Kidney epithelial cell (primary cell): ENCODE data around the gene JSRP1. TPM values are rescaled to one million over a fixed set of nuclear protein-coding genes. Genes with fewer than 3 reads are reported as not detected.

ENCODE experiments used
- DNase-seq: peaks from one replicate; pipeline ENCODE4 v3.0.0-alpha.2; 2010; ENCODE audit warnings: low read depth
- H3K27me3 ChIP-seq: 2 replicates; pipeline ENCODE4 v1.6.0; 2011; ENCODE audit warnings: low read length; ENCODE audit not compliant: control insufficient read depth, insufficient read depth
- H3K36me3 ChIP-seq: 2 replicates; pipeline ENCODE4 v1.5.1; 2011; ENCODE audit warnings: low read length; ENCODE audit not compliant: control insufficient read depth, insufficient read depth
- H3K4me3 ChIP-seq: 2 replicates; pipeline ENCODE4 v1.5.1; 2011; ENCODE audit warnings: low read depth, mild to moderate bottlenecking, control low read depth, low read length
- total RNA-seq: library from RNA; depleted of rRNA; stranded (reverse); fragments of >200 nt; gene quantifications from 2 replicates; pipeline ENCODE4 v1.2.3, GENCODE V29; 2015
- TF ChIP-seq, protein P1 (sequence below): IDR thresholded peaks from 2 replicates; pipeline ENCODE4 v1.5.1; 2011; ENCODE audit warnings: mild to moderate bottlenecking, moderate library complexity, low read length, control low read depth, inconsistent platforms; ENCODE audit not compliant: insufficient read depth, poor library complexity, severe bottlenecking

JSRP1 gene
- total RNA-seq, 1 donor from 2014 or later, result 2.5 TPM

DNA sequence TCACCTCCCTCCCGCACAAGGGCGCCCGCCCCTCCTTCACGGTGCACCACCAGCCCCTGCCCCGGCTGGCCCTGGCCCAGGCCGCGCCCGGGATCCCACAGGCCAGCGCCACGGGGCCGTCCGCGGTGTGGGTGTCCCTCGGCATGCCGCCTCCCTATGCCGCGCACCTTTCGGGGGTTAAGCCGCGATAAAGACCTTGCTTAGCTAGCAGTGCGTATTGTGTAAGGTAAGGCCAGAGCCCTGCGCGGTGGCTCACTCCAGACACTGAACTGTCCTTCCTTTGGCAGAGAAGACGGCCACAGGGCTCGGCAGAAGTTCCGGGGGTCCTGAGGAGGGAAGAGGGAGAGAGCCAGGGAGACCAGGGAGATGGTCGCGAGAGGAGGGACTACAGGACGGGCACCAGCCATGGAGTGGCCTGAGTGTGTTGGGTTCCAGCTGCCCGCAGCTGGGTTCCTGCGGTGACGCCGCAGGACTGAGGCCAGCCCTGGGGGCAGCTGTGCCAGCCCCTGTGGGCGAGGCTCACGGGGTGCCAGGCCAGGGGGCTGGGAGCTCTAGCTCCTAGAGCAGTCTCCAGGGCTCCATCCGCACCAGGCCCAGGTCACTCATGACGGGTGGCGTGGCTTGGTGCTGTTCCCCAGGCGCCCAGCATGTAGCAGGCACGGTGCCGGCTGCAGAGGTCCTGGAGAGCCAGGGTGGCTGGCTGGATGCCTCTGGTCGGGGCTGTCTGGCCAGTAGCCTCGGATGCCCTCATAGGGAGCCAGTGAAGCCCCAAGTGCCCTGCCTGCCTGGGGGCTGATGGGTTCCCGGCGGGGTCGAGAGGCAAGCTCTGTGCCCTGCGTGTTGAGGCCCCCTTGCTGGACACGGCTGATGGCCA is 27.8 kb downstream of the JSRP1 start:
- DNase-seq, result no peak
- TF ChIP-seq, protein P1, sequence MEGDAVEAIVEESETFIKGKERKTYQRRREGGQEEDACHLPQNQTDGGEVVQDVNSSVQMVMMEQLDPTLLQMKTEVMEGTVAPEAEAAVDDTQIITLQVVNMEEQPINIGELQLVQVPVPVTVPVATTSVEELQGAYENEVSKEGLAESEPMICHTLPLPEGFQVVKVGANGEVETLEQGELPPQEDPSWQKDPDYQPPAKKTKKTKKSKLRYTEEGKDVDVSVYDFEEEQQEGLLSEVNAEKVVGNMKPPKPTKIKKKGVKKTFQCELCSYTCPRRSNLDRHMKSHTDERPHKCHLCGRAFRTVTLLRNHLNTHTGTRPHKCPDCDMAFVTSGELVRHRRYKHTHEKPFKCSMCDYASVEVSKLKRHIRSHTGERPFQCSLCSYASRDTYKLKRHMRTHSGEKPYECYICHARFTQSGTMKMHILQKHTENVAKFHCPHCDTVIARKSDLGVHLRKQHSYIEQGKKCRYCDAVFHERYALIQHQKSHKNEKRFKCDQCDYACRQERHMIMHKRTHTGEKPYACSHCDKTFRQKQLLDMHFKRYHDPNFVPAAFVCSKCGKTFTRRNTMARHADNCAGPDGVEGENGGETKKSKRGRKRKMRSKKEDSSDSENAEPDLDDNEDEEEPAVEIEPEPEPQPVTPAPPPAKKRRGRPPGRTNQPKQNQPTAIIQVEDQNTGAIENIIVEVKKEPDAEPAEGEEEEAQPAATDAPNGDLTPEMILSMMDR, result no peak
- no peak overlapping the region for H3K4me3 ChIP-seq
- H3K36me3 ChIP-seq, result peaks cover 1% of the 10 kb centered on the region
- H3K27me3 ChIP-seq, result no peaks in the 10 kb centered on the region

DNA sequence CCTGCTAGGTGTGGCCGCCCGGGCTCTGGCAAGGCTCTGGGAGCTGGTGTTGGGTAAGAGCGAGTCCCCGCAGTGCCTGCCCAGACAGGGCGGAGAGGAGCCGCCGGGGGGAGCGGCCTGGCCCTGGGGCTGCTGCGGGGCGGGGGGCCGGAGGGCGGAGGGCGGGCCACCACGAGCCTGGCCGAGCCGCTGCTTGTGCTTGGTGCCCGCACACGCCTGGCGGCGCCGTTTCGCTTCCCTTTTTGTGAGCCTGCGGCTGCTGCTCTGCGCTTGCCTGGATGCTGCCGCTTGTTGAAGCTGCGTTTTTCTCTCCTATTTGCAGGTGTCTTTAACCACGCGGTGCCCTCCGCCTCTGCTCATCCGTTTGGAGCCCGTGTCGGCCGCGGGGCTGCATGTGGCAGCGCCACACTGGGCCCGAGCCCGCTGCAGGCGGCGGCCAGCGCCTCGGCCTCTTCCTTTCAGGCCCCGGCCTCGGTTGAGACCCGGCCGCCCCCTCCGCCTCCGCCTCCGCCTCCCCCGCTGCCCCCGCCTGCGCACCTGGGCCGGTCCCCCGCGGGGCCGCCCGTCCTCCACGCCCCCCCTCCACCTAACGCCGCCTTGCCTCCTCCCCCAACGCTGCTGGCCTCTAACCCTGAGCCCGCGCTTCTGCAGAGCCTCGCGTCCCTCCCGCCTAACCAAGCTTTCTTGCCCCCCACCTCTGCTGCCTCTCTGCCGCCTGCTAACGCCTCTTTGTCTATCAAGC is 28.6 kb downstream of the JSRP1 start:
- no peak overlapping the region for H3K4me3 ChIP-seq
- peaks cover 1% of the 10 kb centered on the region for H3K36me3 ChIP-seq
- no peak for DNase-seq
- H3K27me3 ChIP-seq, result no peaks in the 10 kb centered on the region
- TF ChIP-seq, protein P1, result no peak

DNA sequence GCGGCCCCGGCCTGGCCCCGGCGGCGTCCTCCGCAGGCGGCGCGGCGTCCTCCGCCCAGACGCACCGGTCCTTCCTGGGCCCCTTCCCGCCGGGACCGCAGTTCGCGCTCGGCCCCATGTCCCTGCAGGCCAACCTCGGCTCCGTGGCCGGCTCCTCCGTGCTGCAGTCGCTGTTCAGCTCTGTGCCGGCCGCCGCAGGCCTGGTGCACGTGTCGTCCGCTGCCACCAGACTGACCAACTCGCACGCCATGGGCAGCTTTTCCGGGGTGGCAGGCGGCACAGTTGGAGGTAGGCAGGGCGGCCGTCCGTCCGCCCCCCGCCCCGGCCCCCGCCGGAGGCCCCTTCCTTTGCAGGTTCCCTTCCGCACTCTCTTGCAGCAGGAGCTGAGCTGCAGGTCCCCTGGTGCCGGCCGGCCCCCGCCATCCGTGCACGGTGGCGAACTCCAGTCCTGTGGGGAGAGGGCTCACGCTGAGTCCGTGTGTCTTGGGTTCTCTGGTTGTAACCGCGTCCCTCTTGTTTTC is 29.3 kb downstream of the JSRP1 start:
- Histone ChIP-seq H3K4me3 (no peak overlapping the region), H3K36me3 (peaks cover 1% of the 10 kb centered on the region), H3K27me3 (no peaks in the 10 kb centered on the region)
- TF ChIP-seq, protein P1, result no peak
- no peak for DNase-seq

DNA sequence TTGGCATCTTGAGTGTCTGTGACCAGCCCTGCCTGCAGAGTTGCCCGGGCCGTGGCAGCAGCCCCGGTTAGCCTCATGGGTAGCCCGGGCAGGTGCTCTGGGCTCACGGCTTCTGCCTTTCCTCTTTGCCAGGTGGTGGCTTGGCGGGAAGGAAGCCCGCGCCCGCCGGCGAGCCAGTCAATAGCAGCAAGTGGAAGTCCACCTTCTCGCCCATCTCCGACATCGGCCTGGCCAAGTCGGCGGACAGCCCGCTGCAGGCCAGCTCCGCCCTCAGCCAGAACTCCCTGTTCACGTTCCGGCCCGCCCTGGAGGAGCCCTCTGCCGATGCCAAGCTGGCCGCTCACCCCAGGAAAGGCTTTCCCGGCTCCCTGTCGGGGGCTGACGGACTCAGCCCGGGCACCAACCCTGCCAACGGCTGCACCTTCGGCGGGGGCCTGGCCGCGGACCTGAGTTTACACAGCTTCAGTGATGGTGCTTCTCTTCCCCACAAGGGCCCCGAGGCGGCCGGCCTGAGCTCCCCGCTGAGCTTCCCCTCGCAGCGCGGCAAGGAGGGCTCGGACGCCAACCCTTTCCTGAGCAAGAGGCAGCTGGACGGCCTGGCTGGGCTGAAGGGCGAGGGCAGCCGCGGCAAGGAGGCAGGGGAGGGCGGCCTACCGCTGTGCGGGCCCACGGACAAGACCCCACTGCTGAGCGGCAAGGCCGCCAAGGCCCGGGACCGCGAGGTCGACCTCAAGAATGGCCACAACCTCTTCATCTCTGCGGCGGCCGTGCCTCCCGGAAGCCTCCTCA is 30.0 kb downstream of the JSRP1 start:
- Histone ChIP-seq H3K36me3 (peaks cover 1% of the 10 kb centered on the region), H3K4me3 (no peak overlapping the region), H3K27me3 (no peaks in the 10 kb centered on the region)
- TF ChIP-seq, protein P1, result no peak
- DNase-seq, result no peak

DNA sequence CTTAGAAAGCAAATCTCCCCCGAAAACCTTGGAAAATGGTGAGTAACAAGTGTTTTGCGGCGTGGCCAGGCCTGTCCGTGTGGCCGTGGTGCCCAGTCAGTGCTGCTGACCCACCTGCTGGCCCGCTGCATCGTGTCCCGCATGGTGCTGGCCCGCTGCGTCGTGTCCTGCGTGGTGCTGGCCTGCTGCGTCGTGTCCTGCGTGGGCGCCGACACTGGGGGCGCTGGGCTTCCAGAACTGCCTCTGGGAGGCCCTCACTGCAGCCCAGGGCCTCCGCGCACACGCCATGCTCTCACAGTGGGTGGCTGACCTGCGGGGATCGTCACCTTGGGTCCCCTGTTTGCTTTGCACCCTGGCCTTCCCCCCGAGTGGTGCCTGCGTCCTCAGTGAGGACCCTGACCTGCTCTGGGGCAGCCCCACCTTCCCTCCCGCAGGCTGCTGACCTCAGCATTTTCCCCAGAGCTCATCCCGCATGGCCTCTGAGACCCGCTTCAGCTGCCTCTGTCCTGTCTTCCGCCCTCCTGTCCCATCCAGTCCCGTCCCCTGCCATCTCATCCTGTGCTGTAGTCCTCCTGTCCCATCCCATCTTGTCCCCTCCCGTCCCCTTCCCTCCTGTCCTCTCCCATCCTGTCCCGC is 30.7 kb downstream of the JSRP1 start:
- Histone ChIP-seq H3K4me3 (no peak overlapping the region), H3K27me3 (no peaks in the 10 kb centered on the region), H3K36me3 (no peaks in the 10 kb centered on the region)
- TF ChIP-seq, protein P1, result no peak
- no peak for DNase-seq
